Measurements from ENCODE around the gene BCAS1.
"Not testable (repeated sequence)": the region's sequence is repeated elsewhere in the genome, so short reads cannot be mapped to it uniquely, and the experiment has no call there.

The BCAS1 gene

DNA sequence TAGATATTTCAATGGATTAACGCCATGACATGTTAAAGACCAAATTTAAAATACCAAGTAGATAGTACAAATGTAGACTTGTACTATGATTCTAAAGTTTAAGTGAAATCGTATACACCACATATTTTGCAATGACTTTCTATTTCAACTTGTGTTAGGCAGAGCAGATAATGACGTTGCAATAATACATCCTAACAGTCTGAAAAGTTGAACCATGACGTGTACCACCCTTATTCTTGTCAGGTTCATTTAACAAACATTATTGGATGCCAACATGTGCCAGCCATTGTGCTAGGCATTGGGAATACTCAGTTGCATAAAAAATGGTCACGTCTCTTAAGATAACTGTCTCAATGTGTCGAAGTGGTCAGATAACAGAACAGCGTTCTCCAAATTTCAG is 50.0 kb downstream of the BCAS1 start:
- peaks cover 47% of the 10 kb centered on the region for H3K4me1 Mint-ChIP-seq (ENCODE audit: low read depth)
- no peak overlapping the region for H3K27ac Mint-ChIP-seq
- H3K4me3 Mint-ChIP-seq: no peak overlapping the region
- H3K36me3 Mint-ChIP-seq (ENCODE audit: low read depth): no peaks in the 10 kb centered on the region
- no peaks in the 10 kb centered on the region for H3K27me3 Mint-ChIP-seq
- H3K9me3 Mint-ChIP-seq: no peaks in the 10 kb centered on the region
- intact Hi-C loops (cut with micrococcal nuclease): no loop called here

DNA sequence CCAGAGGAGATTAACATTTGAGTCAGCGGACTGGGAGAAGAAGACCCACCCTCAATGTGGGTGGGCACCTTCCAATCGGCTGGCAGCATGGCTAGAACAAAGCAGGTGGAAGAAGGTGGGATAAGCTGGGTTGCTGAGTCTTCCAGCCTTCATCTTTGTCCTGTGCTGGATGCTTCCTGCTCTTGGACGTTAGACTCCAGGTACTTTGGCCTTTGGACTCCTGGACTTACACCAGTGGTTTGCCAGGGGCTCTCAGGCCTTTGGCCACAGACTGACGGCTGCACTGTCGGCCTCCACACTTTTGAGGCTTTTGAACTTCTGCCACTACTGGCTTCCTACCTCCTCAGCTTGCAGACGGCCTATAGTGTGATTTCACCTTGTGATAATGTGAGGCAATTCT is 50.8 kb downstream of the BCAS1 start:
- H3K4me1 Mint-ChIP-seq (ENCODE audit: low read depth): peaks cover 45% of the 10 kb centered on the region
- H3K27me3 Mint-ChIP-seq: no peaks in the 10 kb centered on the region
- H3K4me3 Mint-ChIP-seq: no peak overlapping the region
- intact Hi-C loops (cut with micrococcal nuclease): no loop called here
- H3K27ac Mint-ChIP-seq: no peak overlapping the region
- no peaks in the 10 kb centered on the region for H3K9me3 Mint-ChIP-seq
- H3K36me3 Mint-ChIP-seq (ENCODE audit: low read depth): no peaks in the 10 kb centered on the region

DNA sequence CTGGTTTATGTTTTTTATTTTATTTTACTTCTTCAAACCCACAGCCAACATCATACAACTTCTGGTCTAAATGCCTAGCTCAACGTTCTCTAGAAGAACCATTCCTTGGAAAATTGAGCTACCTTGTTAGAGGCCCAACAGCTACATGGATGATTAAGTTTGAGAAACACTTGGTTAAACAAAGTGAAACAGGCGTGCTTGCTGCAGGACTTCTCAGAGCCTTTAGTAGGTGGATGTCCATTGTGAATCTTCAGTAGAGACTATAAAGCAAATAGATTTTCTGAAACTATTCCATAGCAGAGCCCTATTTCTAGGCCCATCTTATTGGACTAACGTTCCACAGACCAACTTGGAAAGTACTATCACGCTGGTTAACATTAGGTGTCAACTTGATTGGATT is 51.3 kb downstream of the BCAS1 start:
- Mint-ChIP-seq H3K36me3 (ENCODE audit: low read depth) (no peaks in the 10 kb centered on the region), H3K4me1 (ENCODE audit: low read depth) (peaks cover 40% of the 10 kb centered on the region), H3K27me3 (no peaks in the 10 kb centered on the region), H3K4me3 (no peak overlapping the region), H3K27ac (no peak overlapping the region), H3K9me3 (no peaks in the 10 kb centered on the region)
- intact Hi-C loops (cut with micrococcal nuclease): no loop called here

DNA sequence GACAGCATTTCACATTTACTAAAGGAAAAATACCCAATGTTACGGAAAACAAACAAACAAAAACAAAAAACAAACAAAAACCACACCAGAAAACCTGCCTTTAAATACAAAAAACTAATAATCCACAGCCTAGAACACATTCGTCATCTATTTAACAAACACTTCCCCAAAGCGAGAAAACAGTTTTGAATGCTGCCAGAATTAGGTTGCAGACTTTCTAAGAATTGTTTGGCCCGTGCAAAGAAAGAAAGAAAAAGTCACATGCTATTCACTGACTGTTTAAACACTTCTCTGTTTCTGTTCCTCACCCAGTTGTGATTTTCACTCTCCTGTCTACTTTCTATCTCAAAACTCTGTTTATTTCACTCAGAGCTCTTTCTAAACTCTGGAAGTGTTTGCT is 52.5 kb downstream of the BCAS1 start:
- intact Hi-C loops (cut with micrococcal nuclease): no loop called here
- H3K27ac Mint-ChIP-seq: peak overlapping the region; percentile 93
- H3K27me3 Mint-ChIP-seq: no peaks in the 10 kb centered on the region
- peak overlapping the region; percentile 55 for H3K4me3 Mint-ChIP-seq
- H3K4me1 Mint-ChIP-seq (ENCODE audit: low read depth): peaks cover 40% of the 10 kb centered on the region
- H3K9me3 Mint-ChIP-seq: no peaks in the 10 kb centered on the region
- H3K36me3 Mint-ChIP-seq (ENCODE audit: low read depth): no peaks in the 10 kb centered on the region

DNA sequence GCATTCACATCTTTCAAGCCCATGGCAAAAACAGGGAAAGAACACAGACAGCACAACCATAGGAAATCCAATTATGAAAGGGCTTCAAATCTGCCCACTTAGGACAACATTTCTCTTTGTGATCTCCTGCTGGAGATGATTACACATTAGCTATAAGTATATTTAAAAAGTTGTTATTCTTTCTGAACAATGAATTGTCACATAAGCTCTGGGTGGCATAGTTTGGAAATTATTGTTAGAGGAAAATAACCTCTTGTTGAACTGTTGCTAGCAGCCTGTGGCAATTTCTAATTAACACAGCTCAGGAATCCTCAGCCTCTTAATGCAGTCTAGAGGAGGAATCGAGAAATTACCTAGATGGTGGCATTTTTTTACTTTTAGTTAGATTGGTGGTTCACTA is 54.9 kb downstream of the BCAS1 start:
- Mint-ChIP-seq H3K4me3 (no peak overlapping the region), H3K9me3 (no peaks in the 10 kb centered on the region), H3K27ac (no peak overlapping the region), H3K27me3 (no peaks in the 10 kb centered on the region), H3K36me3 (ENCODE audit: low read depth) (no peaks in the 10 kb centered on the region), H3K4me1 (ENCODE audit: low read depth) (peaks cover 33% of the 10 kb centered on the region)
- intact Hi-C loops (cut with micrococcal nuclease): no loop called here

DNA sequence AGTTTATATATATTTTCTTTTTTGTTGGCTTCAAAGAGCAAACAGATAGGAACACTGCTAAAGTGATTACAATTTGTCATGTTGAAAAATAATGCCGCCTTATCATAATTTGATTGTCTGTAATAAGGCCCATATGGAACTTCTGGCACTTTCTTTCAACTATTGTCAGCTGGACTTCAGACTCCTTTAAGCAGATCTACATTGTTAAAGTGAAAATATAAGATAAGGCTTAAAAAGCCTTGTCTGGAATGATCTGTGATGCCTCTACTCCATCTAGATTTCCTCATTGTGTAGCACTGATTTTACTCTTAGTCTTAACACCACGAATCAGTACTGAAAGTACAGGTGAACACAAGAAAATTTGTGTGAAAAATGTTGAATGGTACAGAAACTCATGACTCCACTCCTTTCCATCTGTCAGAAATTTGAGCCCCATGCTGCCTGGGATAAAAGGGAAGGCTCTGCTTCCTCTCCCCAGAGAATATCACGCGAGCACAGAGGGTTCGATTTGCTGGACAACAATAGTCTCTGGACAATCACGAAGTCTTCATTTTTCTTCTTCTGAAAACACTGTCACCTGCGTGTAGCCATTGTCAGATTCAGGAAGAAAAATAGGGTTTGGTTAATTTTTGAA is 56.0 kb downstream of the BCAS1 start:
- H3K36me3 Mint-ChIP-seq (ENCODE audit: low read depth): no peaks in the 10 kb centered on the region

DNA sequence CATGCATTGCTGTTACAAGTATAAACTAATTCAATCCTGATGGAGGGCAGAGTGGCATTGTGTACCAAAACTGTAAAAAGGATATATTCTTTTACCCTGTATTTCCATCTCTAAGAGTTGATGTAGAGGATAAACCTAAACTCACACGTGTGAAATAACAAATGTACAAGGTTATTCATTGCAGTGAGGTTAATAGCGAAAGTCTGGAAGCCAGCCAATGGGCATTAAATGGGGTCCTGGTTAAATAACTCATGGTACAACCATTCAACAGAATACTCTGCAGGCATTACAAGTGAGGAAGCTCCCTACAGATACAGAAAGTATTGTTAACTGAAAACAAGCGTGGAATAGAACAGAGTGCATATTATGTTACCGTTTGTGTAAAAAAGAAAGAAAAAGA is 56.9 kb downstream of the BCAS1 start:
- intact Hi-C loops (cut with micrococcal nuclease): no loop called here
- H3K36me3 Mint-ChIP-seq (ENCODE audit: low read depth): no peaks in the 10 kb centered on the region
- no peak overlapping the region for H3K27ac Mint-ChIP-seq
- H3K4me1 Mint-ChIP-seq (ENCODE audit: low read depth): peaks cover 21% of the 10 kb centered on the region
- no peaks in the 10 kb centered on the region for H3K9me3 Mint-ChIP-seq
- H3K4me3 Mint-ChIP-seq: no peak overlapping the region
- H3K27me3 Mint-ChIP-seq: no peaks in the 10 kb centered on the region

More for the DNA sequence above, 56.0 kb downstream of the BCAS1 start:
- H3K4me1 Mint-ChIP-seq (ENCODE audit: low read depth): peaks cover 26% of the 10 kb centered on the region
- H3K4me3 Mint-ChIP-seq: no peak overlapping the region
- no peaks in the 10 kb centered on the region for H3K27me3 Mint-ChIP-seq
- H3K27ac Mint-ChIP-seq: no peak overlapping the region
- no peaks in the 10 kb centered on the region for H3K9me3 Mint-ChIP-seq
- intact Hi-C loops (cut with micrococcal nuclease): no loop called here

DNA sequence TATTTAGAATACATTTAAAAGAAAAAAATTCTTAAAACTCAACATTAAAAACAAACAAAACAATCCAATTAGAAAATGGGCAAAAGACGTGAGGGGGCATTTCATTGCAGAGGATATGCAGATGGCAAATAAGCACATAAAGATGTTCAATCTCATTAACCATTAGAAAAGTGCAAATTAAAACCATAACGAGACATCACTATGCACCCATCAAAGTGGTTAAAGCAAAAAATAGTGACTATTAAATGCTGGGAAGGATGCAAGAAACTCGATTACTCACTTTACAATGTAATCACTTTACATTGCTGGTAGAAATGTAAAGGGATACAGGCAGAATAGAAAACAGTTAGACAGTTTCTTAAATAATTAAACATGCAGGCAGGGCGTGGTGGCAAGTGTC is 59.0 kb downstream of the BCAS1 start:
- Mint-ChIP-seq H3K4me3 (no peak overlapping the region), H3K36me3 (ENCODE audit: low read depth) (no peaks in the 10 kb centered on the region), H3K9me3 (no peaks in the 10 kb centered on the region), H3K27ac (no peak overlapping the region), H3K4me1 (ENCODE audit: low read depth) (no peaks in the 10 kb centered on the region), H3K27me3 (peaks cover 1% of the 10 kb centered on the region)
- intact Hi-C loops (cut with micrococcal nuclease): no loop called here

DNA sequence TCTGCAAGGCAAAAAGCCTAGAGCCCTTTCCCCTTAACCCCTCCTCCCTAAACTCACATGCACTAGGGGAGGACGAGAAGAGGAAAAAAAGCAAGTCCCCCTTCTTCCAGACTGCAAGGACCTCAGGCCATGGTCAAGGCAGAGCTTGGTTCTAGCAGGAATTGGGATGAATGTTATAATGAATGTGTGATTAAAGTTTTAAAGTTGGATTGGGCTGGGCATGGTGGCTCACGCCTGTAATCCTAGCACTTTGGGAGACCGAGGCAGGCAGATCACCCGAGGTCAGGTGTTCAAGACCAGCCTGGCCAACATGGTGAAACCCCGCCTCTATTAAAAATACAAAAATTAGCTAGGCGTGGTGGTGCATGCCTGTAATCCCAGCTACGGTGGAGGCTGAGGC is 64.2 kb downstream of the BCAS1 start:
- H3K27ac Mint-ChIP-seq; H3K4me3 Mint-ChIP-seq; intact Hi-C loops (cut with micrococcal nuclease); H3K27me3 Mint-ChIP-seq; H3K4me1 Mint-ChIP-seq (ENCODE audit: low read depth); H3K36me3 Mint-ChIP-seq (ENCODE audit: low read depth): not testable (repeated sequence)
- H3K9me3 Mint-ChIP-seq: peaks cover 12% of the 10 kb centered on the region

DNA sequence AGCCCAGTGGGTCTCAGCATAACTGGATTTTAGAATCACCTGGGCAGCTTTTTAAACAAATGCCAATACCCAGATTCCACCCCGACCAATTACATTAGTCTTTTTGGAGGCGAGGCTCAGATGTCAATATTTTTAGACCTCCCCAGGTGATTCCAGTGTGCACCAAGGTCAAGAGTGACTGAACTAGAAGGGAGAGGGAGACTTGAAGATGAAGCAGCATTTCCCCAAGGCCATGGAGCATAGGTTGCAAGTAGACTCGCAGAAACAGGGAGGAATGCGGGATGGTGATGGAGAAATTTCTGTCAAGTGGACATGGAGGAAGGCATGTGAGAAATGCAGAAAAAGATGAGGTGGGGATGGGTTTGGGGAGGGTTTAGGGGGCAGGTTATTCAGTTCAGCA is 64.9 kb downstream of the BCAS1 start:
- Mint-ChIP-seq H3K27ac (no peak overlapping the region), H3K36me3 (ENCODE audit: low read depth) (no peaks in the 10 kb centered on the region), H3K4me1 (ENCODE audit: low read depth) (no peaks in the 10 kb centered on the region), H3K4me3 (no peak overlapping the region), H3K27me3 (peaks cover 8% of the 10 kb centered on the region), H3K9me3 (peaks cover 19% of the 10 kb centered on the region)
- intact Hi-C loops (cut with micrococcal nuclease): no loop called here

DNA sequence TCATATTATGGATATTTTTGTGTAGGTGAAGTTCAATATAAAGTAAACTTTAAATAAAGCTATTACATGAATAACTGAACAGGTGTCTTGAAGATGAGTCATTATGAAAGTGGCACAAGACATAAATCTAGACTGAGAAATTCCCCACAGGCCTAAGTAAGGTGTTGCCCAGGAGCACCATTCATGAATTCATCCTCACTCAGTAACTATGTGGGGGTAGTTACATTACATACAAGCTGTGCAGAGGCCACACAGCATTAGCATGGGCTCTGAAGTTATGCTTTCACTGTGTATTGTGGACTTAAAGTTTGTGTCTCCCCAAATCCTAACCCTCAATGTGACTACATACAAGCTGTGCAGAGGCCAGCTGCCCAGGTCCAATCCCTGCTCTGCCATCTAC is 65.9 kb downstream of the BCAS1 start:
- intact Hi-C loops (cut with micrococcal nuclease): no loop called here
- no peak overlapping the region for H3K4me3 Mint-ChIP-seq
- H3K4me1 Mint-ChIP-seq (ENCODE audit: low read depth): no peaks in the 10 kb centered on the region
- H3K27ac Mint-ChIP-seq: no peak overlapping the region
- peaks cover 25% of the 10 kb centered on the region for H3K9me3 Mint-ChIP-seq
- no peaks in the 10 kb centered on the region for H3K36me3 Mint-ChIP-seq (ENCODE audit: low read depth)
- H3K27me3 Mint-ChIP-seq: peaks cover 8% of the 10 kb centered on the region

DNA sequence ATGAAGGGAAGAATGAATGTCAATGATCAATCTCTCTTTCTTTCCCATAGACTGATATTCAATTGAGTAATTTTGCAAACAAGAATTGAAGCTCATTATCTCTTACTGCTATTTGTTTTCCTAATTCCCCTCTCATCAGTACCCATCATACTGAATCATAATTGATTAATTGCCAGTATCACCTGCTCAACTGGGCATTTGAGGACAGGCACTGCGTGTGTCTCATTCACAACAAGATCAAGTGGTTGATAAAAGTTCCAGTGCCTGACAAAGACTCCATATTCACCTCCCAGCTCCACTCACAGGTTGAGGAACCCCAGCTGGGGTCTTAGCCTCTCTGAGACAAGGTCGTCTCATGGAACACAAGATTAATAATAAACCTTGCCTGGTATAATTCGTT is 67.7 kb downstream of the BCAS1 start:
- H3K27ac Mint-ChIP-seq: no peak overlapping the region
- H3K4me1 Mint-ChIP-seq (ENCODE audit: low read depth): no peaks in the 10 kb centered on the region
- no peak overlapping the region for H3K4me3 Mint-ChIP-seq
- H3K36me3 Mint-ChIP-seq (ENCODE audit: low read depth): no peaks in the 10 kb centered on the region
- peaks cover 8% of the 10 kb centered on the region for H3K27me3 Mint-ChIP-seq
- intact Hi-C loops (cut with micrococcal nuclease): no loop called here
- peaks cover 25% of the 10 kb centered on the region for H3K9me3 Mint-ChIP-seq

DNA sequence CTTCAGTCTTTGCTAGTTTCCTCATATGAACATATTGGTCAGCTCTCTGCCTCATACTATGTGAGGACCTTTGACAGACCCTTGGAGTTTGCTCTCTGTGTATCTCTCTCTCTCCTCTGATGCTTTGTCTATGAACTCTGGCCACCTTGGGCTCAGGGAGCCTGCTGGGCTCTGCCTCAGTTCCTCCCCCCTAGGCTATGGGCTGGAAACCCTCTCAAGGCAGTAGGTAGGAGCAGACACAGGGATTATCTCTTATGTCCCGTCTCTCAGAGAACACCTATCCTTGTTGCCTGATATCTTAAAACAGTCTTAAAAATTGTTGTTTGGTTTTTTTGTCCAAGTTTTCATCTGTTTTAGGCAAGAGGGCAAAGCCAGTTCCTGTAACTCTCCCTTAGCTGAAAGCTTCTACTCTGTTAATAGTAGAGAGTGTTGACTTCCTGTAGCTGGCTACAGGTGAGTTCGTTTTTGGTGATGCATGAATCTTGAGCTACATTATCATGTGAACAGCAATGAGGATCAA is 68.3 kb downstream of the BCAS1 start:
- Mint-ChIP-seq H3K27me3 (peaks cover 7% of the 10 kb centered on the region), H3K27ac (no peak overlapping the region), H3K9me3 (peaks cover 25% of the 10 kb centered on the region), H3K4me3 (no peak overlapping the region), H3K36me3 (ENCODE audit: low read depth) (no peaks in the 10 kb centered on the region), H3K4me1 (ENCODE audit: low read depth) (no peaks in the 10 kb centered on the region)
- intact Hi-C loops (cut with micrococcal nuclease): no loop called here

DNA sequence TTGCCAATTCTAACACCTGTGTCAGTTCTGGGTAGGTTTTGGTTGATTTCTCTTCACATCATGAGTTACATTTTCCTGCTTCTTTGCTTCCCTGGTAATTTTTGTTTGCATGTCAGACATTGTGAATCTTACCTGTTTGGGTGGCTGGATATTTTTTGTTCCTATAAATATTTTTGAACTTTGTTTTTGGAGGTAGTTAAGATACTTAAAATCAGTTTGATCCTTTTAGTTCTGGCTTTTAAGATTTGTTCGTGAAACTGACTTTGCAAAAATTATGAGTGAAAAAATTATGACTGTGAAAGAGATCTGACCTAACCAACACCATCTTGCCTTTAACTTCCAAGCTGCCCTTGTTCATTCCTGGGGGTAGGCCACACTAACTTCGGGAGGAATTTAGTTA is 69.5 kb downstream of the BCAS1 start:
- intact Hi-C loops (cut with micrococcal nuclease): no loop called here
- peaks cover 25% of the 10 kb centered on the region for H3K9me3 Mint-ChIP-seq
- peaks cover 13% of the 10 kb centered on the region for H3K27me3 Mint-ChIP-seq
- H3K4me3 Mint-ChIP-seq: no peak overlapping the region
- no peak overlapping the region for H3K27ac Mint-ChIP-seq
- no peaks in the 10 kb centered on the region for H3K36me3 Mint-ChIP-seq (ENCODE audit: low read depth)
- no peaks in the 10 kb centered on the region for H3K4me1 Mint-ChIP-seq (ENCODE audit: low read depth)

DNA sequence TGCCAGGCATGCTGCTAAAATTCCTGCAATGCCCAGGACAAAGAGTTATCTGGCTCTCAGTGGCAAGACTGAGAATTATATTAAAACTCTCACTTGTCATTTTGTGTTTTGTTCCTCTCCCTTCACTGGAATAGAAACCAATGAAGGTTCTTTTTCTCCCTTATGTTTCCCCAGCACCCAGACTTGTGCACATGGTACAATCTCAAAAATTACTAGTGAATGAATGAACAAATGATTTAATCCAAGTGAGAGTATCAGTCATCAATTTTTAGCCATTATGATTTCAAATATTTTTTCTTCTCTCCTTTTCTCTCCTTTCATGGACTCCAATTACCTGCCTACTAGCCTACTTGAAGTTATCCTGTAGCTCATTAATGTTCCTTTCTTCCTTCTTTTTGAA is 70.1 kb downstream of the BCAS1 start:
- Mint-ChIP-seq H3K27ac (no peak overlapping the region), H3K27me3 (peaks cover 10% of the 10 kb centered on the region), H3K4me3 (no peak overlapping the region), H3K36me3 (ENCODE audit: low read depth) (no peaks in the 10 kb centered on the region), H3K9me3 (peaks cover 25% of the 10 kb centered on the region), H3K4me1 (ENCODE audit: low read depth) (no peaks in the 10 kb centered on the region)
- intact Hi-C loops (cut with micrococcal nuclease): no loop called here

Data from dendritic cell treated with granulocyte-macrophage colony-stimulating factor and Interleukin-4, amounts not matched to agents 40 ng/mL and 50 ng/mL, for 4 days (primary cell).